22Rv1 (cell line): Measurements from ENCODE around the gene UBQLN1.

Experiments used
- H3K27ac ChIP-seq: fragments of 450-650 bp; 2 replicates; pipeline ENCODE4 v1.5.1; 2017
- CTCF ChIP-seq: fragments of 450-650 bp; IDR thresholded peaks from 2 replicates; pipeline ENCODE4 v1.5.1; 2017; ENCODE audit warnings: mild to moderate bottlenecking
- ZFX ChIP-seq: fragments of 450-650 bp; IDR thresholded peaks from 2 replicates; pipeline ENCODE4 v1.6.1; 2017; ENCODE audit warnings: antibody characterized with exemption, borderline replicate concordance

The UBQLN1 gene

GRCh38 chr9:83681490-83681889, 26.3 kb downstream of the UBQLN1 start:
- no peak for TF ChIP-seq CTCF
- TF ChIP-seq ZFX, result no peak

GRCh38 chr9:83680233-83680632, 27.5 kb downstream of the UBQLN1 start:
- no peak for TF ChIP-seq CTCF
- no peak for TF ChIP-seq ZFX
- H3K27ac ChIP-seq, result no peak overlapping the region

More at GRCh38 chr9:83681490-83681889, 26.3 kb downstream of the UBQLN1 start:
- H3K27ac ChIP-seq, result no peak overlapping the region

GRCh38 chr9:83677596-83677995, 30.2 kb downstream of the UBQLN1 start:
- TF ChIP-seq ZFX, result no peak
- no peak for TF ChIP-seq CTCF
- no peak overlapping the region for H3K27ac ChIP-seq

GRCh38 chr9:83675466-83675865, 32.3 kb downstream of the UBQLN1 start:
- no peak for TF ChIP-seq ZFX
- TF ChIP-seq CTCF, result no peak
- H3K27ac ChIP-seq, result no peak overlapping the region

GRCh38 chr9:83671451-83671850, 36.3 kb downstream of the UBQLN1 start:
- no peak for TF ChIP-seq ZFX

GRCh38 chr9:83670381-83670780, 37.4 kb downstream of the UBQLN1 start:
- no peak overlapping the region for H3K27ac ChIP-seq
- TF ChIP-seq ZFX (no peak), CTCF (no peak)

More at GRCh38 chr9:83671451-83671850, 36.3 kb downstream of the UBQLN1 start:
- no peak overlapping the region for H3K27ac ChIP-seq

GRCh38 chr9:83669067-83669466, 38.7 kb downstream of the UBQLN1 start:
- no peak for TF ChIP-seq ZFX
- no peak for TF ChIP-seq CTCF
- H3K27ac ChIP-seq, result no peak overlapping the region

GRCh38 chr9:83665580-83666200, 42.1 kb downstream of the UBQLN1 start:
- no peak overlapping the region for H3K27ac ChIP-seq

More at GRCh38 chr9:83665580-83666200, 42.1 kb downstream of the UBQLN1 start:
- TF ChIP-seq CTCF, result no peak
- TF ChIP-seq ZFX, result no peak
